GM11168 (cell line): ENCODE measurements around the gene KCNA3.

Source experiments
- in situ Hi-C: fragments of 300-500 bp; cut with MboI; formaldehyde crosslinking; loops from one replicate; pipeline ENCODE4 v1.12.0; 2022; ENCODE audit warnings: low sequenced_read_pairs; ENCODE audit not compliant: unreplicated experiment

The KCNA3 gene

DNA sequence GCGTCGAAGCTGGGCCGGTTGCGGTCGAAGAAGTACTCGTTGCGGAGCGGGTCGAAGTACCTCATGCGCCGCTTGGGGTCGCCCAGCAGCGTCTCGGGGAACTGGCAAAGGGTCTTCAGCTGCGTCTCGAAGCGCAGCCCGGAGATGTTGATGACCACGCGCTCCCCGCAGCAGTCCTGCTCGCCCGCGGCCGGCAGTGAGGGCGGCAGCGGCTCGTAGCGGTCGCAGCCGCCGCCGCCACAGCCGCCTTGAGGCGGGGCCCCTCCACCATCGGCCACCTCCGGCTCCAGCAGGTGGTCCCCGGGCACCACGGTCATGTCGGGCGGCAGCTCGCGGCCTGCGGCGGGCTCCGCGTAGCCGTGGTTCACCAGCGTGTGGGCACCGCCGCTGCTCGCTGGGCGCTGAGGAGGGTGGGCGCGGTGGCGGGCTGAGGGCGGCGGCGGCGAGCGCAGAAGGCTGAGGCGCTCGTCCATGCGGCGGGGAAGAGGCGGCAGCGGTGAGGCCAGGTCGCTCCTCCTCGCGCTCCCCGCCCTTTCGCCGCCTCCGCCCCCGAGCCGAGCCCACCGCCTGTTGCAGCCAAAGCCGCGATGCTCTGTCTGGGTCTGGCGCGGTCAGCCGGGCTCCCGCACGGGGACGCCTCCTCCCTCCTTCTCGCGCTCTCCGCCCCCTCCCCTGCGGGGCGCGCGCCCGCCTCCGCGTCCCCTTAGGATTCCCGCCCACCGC lies at the start of gene KCNA3:
TSS of gene KCNA3 (minus strand) at position 604 of the 723 bp plus-strand sequence. CDS start at position 473, 131 bp downstream.
- in situ Hi-C loops = loop anchor here (5.0 kb wide), 1 partner anchor 42 kb away; no protein-coding TSS in a partner anchor

DNA sequence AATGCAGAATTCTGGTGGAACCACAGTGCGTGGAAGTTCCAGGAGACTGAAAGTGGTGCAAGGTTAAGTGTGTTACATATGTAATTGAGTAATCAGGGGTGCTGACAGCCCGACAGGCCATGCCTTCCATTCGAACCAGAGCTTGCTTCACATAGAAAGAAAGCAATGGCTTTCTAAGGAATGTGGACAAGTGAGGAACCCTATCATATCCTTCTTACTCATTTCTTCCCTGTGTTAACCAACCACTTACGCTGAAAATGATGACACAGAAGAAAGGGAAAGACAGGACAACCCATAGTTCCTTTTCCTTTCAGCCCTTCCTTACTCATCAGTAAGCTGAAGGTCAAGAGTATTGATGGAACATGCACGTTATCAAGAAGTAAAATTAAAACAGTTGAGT lies 48.1 kb upstream of the KCNA3 start:
- in situ Hi-C loops = no loop called here

DNA sequence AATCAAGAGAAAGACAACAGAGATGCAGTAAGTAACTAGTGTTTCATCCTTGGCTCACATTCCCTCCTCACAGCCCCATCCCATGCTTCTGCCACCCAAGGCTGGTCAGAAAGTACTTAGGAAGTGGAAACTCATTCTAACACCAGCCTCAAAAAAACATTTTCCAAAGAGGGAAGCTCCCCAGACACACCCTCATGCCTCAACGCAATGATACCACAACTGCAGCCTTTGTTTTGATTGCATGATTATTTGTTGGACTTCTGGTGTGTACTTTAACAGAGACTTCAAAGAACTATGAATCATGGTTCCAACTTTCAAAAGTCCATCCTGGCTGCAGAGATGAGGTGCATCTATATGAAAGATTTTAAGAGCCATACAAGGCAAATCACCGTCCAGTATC lies 45.2 kb upstream of the KCNA3 start:
- in situ Hi-C loops = no loop called here

DNA sequence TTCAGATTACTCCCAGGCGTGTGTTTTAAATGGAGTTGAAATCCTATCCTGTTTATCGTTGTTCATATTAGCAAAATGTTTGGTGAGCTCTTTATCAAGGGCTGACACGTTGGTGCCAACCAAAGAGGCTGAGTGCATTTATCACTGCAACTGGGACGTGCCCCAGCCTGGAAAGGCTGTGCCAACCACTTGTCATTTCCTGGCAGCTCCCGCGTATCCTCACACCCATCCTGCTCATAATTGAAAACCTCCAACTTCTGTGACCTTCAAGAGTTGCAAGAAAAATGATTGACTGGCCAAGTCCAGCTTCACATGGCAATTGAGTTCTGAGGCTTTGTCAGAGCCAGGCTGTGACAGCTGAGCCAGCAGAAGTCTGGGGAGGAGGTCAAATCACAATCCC lies 43.7 kb upstream of the KCNA3 start:
- in situ Hi-C loops = no loop called here

DNA sequence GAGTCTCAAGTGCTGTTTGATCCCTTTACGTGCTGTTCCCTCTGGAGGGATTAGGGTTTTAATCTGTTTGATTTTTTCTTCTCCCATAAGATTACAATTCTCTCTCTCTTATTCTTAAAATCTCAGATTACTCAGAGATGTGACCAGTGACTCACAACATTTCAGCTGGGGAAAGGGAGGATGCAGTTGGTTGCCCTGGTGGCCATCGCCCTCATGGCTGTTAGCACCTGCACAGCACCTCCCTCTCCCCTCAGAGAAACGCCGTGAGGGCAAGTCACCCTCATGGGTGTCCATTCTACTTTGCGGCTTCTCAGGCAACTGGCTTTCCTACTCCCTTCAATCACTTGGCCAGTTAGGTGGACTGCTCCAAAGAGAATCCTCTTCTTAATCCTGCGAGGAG lies 42.4 kb upstream of the KCNA3 start:
- in situ Hi-C loops = no loop called here

DNA sequence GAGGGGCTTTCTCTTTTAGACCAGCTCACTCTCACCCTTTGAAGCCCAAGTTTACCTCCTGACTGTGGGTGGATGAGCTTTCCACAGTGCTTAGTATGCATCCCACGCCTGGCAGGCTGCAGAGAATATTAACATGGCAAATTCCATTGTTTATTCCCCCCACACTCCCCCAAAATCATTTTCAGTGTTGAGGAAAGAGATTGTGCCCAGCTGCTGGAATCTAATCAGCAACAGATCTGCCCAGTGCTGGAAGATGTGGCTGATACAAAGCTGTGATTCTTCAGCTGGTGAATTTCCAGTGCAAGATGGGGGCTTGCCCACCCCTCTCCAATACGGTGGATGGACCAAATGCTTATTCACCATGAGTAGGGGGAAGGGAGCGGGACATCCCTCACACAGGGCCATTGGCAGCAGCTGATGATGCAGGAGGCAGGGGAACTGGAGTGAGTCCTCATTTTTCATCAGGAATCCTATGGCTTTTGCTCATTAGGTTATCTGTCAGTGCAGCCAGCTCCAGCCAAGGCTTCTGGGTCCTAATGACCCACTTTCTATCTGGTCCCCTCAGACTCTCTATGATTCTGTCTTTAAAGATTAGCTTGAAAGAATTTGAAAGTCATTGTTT lies 39.7 kb upstream of the KCNA3 start:
- in situ Hi-C loops = no loop called here

DNA sequence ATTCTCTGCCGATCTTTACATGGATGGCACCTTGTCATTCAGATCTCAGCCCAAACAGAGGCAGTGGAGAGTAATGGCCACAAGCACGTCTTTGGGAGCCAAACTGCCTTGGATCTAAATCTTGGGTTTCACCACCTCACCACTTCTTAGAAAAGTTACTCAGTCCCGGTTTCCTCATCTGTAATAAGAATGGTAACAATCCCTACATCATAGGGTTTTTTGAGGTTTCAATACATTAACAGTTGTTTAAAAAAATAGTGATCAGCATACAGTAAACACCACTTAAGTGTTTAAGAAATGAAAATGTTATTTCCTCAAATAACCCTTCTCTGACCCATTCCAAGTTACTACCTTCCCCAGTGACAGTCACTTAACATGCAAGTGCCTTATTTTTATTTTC lies 38.5 kb upstream of the KCNA3 start:
- in situ Hi-C loops = no loop called here

DNA sequence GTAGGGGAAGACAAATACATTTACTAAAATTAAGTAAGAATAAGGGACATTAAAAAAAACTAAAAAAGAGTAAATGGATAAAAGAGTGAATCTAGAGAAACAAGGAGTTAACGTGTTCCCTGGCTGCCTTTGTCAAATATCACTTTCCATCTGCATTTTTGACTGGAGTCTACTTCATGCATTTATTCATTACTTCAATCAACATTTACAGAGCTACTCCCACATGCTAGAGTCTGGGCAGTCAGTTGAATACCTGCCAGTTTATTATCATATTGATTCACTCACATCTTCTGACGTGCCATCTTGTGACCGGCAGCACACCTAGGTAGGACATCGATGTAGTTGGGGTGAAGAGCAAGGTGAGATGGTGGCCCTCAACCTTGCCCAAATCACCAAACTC lies 35.6 kb upstream of the KCNA3 start:
- in situ Hi-C loops = no loop called here

DNA sequence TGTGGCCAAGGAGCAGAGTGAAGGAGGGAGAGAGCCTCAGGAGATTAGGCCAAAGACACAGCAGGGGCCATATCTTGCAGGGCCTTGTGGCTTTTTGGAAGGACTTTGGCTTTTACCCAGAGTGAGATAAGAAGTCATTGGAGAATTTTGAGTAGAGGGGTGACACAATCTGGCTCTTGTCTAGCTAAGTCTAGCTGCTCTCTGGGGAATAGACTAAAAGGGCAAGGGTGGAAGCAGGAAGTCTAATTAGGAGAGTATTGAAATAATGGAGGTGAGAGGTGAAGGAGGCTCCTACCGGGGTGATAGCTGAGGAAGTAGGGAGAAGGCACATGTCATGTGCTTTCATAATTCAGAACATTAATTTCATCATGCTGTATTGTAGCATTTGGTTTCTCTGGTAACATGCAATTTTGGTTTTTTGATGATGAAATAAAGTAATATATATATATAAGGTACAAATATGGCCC lies 34.3 kb upstream of the KCNA3 start:
- in situ Hi-C loops = no loop called here

DNA sequence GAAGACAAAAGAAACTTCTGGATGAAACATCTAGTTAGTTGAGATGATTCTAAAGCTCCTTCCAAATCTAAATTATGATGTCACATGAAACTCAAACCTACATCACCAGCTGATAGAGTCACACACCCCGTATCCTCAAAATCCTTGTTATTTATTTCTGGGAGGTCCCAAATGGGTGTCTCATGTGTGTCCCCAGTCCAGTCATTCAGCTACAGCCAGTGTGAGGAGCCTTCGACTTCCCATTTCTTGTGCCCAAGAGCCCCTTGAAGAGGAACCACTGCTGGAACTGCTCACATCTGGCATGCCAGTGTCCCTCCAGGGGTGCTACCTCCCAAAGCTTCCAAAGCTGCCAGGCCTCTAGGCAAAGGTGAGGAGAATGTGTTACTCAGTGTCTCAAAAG lies 32.5 kb upstream of the KCNA3 start:
- in situ Hi-C loops = no loop called here

DNA sequence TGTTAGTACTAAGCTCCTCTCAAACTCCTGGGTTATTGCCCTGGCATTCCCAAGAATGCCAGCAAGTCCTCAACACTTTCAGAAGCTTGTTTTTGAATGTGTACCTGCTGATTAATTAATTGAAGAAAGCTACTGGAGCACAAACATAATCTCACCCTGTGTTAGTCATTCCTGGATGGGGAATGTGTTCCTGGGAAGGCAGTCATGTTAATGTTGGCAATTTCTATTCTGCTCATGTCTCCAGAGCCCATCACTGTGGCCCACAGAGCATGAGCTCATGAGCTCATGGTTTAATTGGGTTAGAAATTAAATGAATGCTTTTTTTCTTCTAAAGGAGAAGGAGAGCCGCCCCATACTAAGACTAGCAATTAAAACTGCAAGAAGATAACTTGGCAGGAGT lies 31.9 kb upstream of the KCNA3 start:
- in situ Hi-C loops = no loop called here

DNA sequence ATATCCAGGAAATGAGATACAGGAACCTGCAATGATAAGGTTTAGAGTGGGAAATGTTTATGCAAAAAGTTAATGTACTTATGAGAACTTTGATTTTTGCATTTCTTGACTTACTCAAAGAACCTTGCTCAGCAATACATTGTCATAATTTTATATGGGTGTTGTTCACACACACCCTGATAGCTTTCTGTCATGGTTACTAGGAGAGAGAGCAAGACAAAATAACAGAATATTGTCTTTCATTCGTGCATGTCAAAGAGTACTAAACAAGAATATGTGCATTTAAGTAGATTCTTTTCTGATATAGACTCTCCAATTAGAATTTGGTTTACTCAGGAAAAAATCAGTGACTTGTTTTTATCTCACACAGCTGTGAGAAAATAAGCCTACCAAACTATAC lies 27.5 kb upstream of the KCNA3 start:
- in situ Hi-C loops = no loop called here

DNA sequence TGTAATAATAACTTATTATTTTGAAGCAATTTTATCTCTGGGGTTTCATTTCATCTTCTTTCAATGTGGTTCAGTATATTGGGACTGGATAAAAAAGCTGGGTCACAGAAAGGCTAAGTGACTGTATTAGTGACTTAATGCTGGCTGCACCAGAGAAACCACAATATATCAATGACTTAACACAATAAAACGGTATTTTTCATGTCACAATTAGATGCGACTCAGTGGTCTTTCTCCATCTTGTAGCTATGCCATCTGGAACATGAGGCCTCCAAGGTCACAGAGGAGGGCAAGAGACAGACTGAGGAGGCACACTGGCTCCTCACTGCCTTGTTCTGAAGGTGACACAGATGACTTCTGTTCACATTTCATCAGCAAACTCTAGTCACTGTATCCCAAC lies 26.0 kb upstream of the KCNA3 start:
- in situ Hi-C loops = no loop called here

DNA sequence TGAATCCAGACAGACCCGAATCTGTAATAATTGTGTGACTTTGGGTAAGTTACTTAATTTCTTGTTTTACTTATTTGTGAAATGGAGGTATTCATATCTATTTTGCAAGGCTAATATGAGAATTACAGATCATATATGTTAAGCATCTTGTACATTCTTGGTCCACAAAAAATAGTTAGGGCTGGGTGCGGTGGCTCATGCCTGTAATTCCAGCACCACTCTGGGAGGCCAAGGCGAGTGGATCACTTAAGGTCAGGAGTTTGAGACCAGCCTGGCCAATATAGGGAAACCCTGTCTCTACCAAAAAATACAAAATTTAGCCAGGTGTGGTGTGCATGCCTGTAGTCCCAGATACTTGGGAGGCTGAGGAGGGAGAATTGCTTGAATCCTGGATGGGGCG lies 22.9 kb upstream of the KCNA3 start:
- in situ Hi-C loops = no loop called here

DNA sequence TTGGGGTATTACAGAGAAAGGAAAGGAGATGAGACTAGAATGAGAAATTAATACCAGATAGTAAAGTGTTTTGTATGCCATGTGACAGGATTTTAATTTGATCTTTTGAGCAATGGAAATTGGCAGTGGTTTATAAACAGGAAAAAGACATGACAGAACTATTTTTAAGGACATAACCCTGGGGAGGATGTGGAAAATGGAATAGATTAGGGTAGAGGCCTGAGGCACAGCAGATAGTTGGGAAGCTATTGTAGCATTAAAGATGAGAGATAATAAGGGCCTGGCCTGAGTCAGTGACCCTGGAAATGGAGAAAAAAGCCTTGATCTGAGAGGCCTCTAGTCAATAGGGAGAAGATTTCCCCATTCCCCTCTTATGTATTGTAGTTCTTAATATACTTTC lies 22.1 kb upstream of the KCNA3 start:
- in situ Hi-C loops = no loop called here

DNA sequence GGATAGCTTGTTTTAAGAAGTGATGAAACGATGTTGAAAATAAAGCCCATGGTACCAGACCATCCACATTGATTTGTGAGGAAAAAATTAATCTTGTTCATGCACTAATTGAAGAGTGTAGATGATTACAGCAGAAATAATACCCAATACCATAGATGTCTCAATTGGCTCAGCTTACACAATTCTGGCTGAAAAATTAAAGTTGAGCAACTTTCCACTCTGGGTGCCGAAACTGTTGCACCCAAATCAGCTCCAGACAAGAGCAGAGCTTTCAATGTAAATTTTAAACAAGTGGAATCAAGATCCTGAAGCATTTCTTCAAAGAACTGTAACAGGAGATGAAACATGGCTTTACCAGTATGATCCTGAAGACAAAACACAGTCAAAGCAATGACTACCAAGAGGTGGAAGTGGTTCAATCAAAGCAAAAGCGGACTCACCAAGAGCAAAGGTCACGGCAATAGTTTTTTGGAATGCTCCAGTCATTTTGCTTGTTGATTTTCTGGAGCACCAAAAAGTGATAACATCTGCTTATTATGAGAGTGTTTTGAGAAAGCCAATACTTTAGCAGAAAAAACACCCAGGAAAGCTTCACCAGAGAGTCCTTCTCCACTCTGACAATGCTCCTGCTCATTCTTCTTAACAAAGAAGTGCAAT lies 16.1 kb upstream of the KCNA3 start:
- in situ Hi-C loops = no loop called here

DNA sequence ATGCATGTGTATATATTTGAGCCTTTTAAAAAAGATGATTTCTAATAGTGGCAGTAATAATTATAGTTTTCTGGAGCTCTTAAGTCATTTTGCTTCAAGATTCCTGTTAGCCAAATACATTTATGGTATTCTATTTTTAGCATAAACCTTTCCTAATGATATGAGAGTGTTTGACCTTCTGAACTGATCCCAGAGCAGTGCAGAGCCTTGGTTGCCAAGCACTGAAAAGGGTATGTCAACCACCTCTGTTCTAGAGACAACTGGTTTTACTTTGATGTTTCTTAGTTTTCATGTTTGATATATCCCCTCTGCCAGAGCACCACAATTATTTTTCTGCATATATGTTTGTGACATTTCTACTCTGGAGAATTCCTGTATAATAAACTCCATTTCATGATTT lies 15.1 kb upstream of the KCNA3 start:
- in situ Hi-C loops = no loop called here

DNA sequence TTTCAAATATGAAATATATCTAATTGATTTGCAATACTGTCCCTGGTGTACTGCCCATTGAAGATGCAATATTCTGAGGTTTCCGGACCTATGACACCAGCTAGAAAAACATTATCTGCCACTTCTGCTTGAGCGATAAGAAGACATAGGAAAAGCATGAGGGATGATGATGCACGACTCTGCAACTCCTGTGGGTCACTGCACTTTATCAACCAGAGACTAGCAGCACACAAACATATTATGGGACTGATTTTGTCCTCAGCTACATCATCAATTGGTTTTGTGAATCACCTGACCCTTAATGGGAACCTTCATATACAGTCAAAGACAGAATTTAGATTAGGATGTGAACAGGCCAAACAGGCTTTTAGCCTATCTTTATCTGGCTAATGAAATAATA lies 13.8 kb upstream of the KCNA3 start:
- in situ Hi-C loops = no loop called here

DNA sequence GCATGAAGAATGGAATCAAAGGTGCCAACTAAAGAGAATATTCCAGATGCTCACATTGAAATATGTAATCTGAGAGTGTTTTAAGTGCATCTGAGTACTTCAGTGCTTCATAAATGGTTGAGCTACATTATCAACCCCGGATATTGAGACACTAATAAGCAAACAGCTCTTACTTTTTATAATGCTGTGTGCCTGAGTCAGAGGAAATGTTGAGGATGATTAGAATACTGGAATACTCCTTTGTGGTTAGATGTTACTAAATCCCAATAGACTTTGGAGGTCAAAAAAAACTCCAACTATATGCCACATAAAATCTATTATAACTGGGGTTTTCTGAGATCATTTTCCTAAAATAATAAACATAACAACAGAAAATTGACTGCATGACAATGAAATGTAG lies 12.5 kb upstream of the KCNA3 start:
- in situ Hi-C loops = no loop called here

DNA sequence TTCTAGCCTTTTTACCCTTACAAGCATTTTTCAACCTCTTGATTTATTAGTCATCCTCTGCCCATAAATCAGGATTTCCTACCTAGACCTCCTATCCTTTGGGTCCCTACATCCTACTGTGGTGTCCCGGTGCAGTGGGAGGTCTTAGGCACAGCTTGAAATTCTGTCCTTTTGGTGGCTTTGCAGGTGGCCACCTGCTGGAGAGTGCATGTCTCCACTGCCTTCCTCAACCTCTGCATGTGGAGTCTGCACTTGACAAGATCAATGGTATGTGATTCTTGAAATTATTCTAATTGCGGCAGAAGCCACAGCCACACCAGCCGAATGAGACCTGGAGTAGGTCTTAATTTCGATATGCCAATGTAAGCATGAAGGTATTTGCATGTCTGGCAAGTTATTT lies 11.4 kb upstream of the KCNA3 start:
- in situ Hi-C loops = no loop called here

DNA sequence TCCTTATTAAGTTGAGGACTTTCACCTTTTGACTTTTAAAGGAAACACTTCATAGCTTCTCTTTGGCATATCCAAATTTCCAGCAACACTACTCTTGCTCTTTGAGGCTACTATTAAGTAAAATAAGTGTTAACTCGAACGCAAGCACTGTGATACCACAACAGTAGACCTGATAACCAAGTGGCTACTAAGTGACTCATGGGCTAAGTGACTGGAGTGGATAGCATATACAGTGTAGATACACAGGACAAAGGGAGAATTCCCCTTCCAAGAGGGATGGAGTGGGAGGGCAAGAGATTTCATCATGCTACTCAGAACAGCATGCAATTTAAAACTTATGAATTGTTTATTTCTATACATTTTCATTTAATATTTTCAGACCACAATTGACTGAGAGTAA lies 9.8 kb upstream of the KCNA3 start:
- in situ Hi-C loops = no loop called here

DNA sequence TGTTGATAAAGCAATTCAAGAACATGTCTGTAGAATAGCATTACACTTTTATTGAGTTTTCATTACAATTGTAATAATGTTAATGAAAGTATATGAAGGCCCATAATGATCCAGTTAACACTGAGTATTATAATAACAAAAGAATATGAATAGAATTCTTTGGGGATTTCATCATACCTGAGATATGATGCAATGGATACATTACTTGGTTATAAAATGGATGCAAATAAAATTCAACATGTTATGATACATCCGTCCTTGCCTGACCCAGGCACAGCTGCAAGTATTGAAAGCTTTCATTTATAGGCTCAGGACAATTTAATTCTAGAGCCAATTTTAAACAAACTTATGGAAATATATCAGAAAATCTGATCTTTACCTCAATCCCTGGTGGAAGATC lies 8.2 kb upstream of the KCNA3 start:
- in situ Hi-C loops = no loop called here
